SK-N-SH treated with all-trans-retinoic acid at 6 μM for 48 hours (cell line): ENCODE results near the gene PCDH9.

Source experiments
- ATAC-seq: fragments of 200-7000 bp; cut with Tn5 transposase; 3 replicates; pipeline ENCODE4 v1.9.1; 2020; ENCODE audit warnings: mild to moderate bottlenecking, moderate library complexity
- ARNTL ChIP-seq: fragments of 450-650 bp; formaldehyde crosslinking; IDR thresholded peaks from 2 replicates; pipeline ENCODE4 v1.5.0; 2020; ENCODE audit warnings: low read depth, mild to moderate bottlenecking, moderate library complexity, borderline replicate concordance
- CREB5 ChIP-seq: fragments of 250-450 bp; sonication (Bioruptor Pico); IDR thresholded peaks from 2 replicates; pipeline ENCODE4 v1.5.1; 2020; ENCODE audit warnings: low read depth, mild to moderate bottlenecking, moderate library complexity
- CSDC2 ChIP-seq: fragments of 250-450 bp; sonication (Bioruptor Pico); IDR thresholded peaks from 2 replicates; pipeline ENCODE4 v1.5.0; 2020; ENCODE audit warnings: mild to moderate bottlenecking, moderate library complexity
- CSRNP3 ChIP-seq: fragments of 250-450 bp; sonication (Bioruptor Pico); IDR thresholded peaks from 2 replicates; pipeline ENCODE4 v1.5.1; 2021; ENCODE audit warnings: mild to moderate bottlenecking, moderate library complexity
- ESRRG ChIP-seq: fragments of 250-450 bp; sonication (Bioruptor Pico); IDR thresholded peaks from 2 replicates; pipeline ENCODE4 v1.6.1; 2021; ENCODE audit warnings: mild to moderate bottlenecking
- GLIS3 ChIP-seq: fragments of 250-450 bp; sonication (Bioruptor Pico); IDR thresholded peaks from 2 replicates; pipeline ENCODE4 v1.5.0; 2020; ENCODE audit warnings: mild to moderate bottlenecking, moderate library complexity
- ISL1 ChIP-seq: fragments of 250-450 bp; sonication (Bioruptor Pico); IDR thresholded peaks from 2 replicates; pipeline ENCODE4 v2.1.2; 2022; ENCODE audit warnings: mild to moderate bottlenecking, moderate library complexity
- OSR1 ChIP-seq: fragments of 250-450 bp; sonication (Bioruptor Pico); IDR thresholded peaks from 2 replicates; pipeline ENCODE4 v1.8.0; 2022; ENCODE audit warnings: moderate library complexity, mild to moderate bottlenecking, inconsistent platforms
- RARB ChIP-seq: fragments of 250-450 bp; sonication (Bioruptor Pico); IDR thresholded peaks from 2 replicates; pipeline ENCODE4 v1.8.0; 2021; ENCODE audit warnings: mild to moderate bottlenecking, moderate library complexity
- SNAI2 ChIP-seq: fragments of 250-450 bp; sonication (Bioruptor Pico); IDR thresholded peaks from 2 replicates; pipeline ENCODE4 v1.5.0; 2020; ENCODE audit warnings: mild to moderate bottlenecking, moderate library complexity
- TCF4 ChIP-seq: fragments of 250-450 bp; sonication (Bioruptor Pico); IDR thresholded peaks from 2 replicates; pipeline ENCODE4 v1.8.0; 2021; ENCODE audit warnings: mild to moderate bottlenecking, moderate library complexity, borderline replicate concordance
- TOX ChIP-seq: fragments of 250-450 bp; sonication (Bioruptor Pico); IDR thresholded peaks from 2 replicates; pipeline ENCODE4 v1.8.0; 2021; ENCODE audit warnings: mild to moderate bottlenecking, moderate library complexity, borderline replicate concordance
- ZC3H10 ChIP-seq: fragments of 250-450 bp; sonication (Bioruptor Pico); IDR thresholded peaks from 2 replicates; pipeline ENCODE4 v1.5.1; 2021; ENCODE audit warnings: mild to moderate bottlenecking, moderate library complexity
- ZFP30 ChIP-seq: fragments of 450-650 bp; formaldehyde crosslinking; IDR thresholded peaks from 2 replicates; pipeline ENCODE4 v1.5.0; 2022; ENCODE audit warnings: mild to moderate bottlenecking, moderate library complexity
- ZNF565 ChIP-seq: fragments of 450-650 bp; formaldehyde crosslinking; conservative IDR thresholded peaks from 2 replicates; pipeline ENCODE4 v1.5.0; 2020; ENCODE audit warnings: low read depth, mild to moderate bottlenecking, moderate library complexity
- ZNF70 ChIP-seq: fragments of 450-650 bp; formaldehyde crosslinking; IDR thresholded peaks from 2 replicates; pipeline ENCODE4 v1.5.0; 2020; ENCODE audit warnings: mild to moderate bottlenecking, moderate library complexity
- ZNF8 ChIP-seq: fragments of 450-650 bp; formaldehyde crosslinking; IDR thresholded peaks from 2 replicates; pipeline ENCODE4 v1.5.0; 2020; ENCODE audit warnings: mild to moderate bottlenecking, moderate library complexity
- TF ChIP-seq, protein P1 (sequence below): fragments of 250-450 bp; sonication (Bioruptor Pico); IDR thresholded peaks from 2 replicates; pipeline ENCODE4 v1.8.0; 2021; ENCODE audit warnings: low read depth, mild to moderate bottlenecking, moderate library complexity, borderline replicate concordance
- TF ChIP-seq, protein P2 (sequence below): fragments of 250-450 bp; sonication (Bioruptor Pico); IDR thresholded peaks from 2 replicates; pipeline ENCODE4 v1.5.0; 2020; ENCODE audit warnings: mild to moderate bottlenecking, moderate library complexity

The PCDH9 gene

DNA sequence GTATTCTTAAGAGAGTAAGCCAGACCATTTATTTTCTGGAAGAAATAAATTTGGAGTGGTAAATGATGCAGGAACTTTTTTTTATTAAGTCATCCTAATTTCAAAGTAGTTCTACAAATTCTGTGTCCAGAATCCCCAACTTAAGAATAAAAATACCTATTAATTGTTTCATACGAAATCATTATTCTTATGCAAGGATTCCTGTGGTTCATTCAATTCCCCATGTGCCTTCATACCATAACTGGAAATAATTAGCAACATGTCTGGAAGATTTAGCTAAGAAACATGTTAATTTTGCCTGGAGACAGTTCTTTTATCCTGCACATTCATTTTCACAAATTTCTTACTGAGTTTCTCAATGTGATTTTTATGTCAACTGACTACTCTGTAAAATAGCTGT lies 408.6 kb downstream of the PCDH9 start:
- no peak for ATAC-seq
- TF ChIP-seq CSRNP3 (CRISPR knock-in tag), result no peak
- no peak for TF ChIP-seq ZNF8 (CRISPR knock-in tag)
- no peak for TF ChIP-seq ZFP30

DNA sequence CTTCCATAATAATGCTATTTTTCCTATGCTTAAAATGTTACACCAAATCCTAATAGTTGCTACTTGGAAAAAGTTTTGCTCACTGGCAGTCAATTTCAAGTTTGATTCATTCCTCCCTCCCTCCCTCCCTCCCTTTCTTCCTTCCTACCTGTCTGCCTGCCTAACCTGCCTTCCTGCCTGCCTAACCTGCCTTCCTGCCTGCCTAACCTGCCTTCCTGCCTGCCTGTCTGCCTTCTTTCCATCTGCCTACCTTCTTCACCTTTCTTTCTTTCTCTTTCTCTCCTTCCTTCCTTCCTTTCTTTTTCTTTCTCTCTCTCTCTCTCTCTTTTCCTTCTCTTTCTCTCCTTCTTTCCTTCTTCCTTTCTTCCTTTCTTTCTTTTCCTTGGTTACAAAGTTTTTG lies 418.7 kb downstream of the PCDH9 start:
- TF ChIP-seq SNAI2 (CRISPR knock-in tag) (no peak), ARNTL (CRISPR knock-in tag) (no peak), ISL1 (CRISPR knock-in tag) (no peak), ZFP30 (no peak)
- TF ChIP-seq, protein P1, sequence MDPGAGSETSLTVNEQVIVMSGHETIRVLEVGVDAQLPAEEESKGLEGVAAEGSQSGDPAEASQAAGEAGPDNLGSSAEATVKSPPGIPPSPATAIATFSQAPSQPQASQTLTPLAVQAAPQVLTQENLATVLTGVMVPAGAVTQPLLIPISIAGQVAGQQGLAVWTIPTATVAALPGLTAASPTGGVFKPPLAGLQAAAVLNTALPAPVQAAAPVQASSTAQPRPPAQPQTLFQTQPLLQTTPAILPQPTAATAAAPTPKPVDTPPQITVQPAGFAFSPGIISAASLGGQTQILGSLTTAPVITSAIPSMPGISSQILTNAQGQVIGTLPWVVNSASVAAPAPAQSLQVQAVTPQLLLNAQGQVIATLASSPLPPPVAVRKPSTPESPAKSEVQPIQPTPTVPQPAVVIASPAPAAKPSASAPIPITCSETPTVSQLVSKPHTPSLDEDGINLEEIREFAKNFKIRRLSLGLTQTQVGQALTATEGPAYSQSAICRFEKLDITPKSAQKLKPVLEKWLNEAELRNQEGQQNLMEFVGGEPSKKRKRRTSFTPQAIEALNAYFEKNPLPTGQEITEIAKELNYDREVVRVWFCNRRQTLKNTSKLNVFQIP, result no peak
- no peak for ATAC-seq

- no peak for ATAC-seq
These were observed 420.7 kb downstream of the PCDH9 start for GRCh38 chr13:66809485-66809884.

DNA sequence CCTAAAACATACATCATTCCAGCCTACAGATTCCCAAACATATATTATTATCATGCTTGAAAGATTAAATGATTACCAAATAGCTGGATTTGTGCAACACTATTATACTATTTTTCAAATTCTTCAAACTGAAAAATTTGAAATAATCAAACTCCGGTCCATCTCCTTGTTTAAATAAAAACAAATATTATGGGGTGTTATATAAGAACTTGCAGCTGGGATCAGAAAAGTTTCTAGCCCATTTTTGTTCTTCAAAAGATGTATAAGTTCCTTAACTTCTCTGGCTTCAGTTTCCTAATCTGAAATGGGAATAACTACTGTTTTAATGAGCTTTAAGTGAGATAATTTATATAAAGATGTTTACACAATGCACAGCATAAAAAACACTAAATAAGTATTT lies 422.9 kb downstream of the PCDH9 start:
- no peak for ATAC-seq
- no peak for TF ChIP-seq CSRNP3 (CRISPR knock-in tag)
- TF ChIP-seq ZNF565 (CRISPR knock-in tag), result no peak
- TF ChIP-seq CSDC2 (CRISPR knock-in tag), result no peak

More at GRCh38 chr13:66809485-66809884, 420.7 kb downstream of the PCDH9 start:
- TF ChIP-seq ZC3H10 (CRISPR knock-in tag) (no peak), ESRRG (CRISPR knock-in tag) (no peak), ZNF565 (CRISPR knock-in tag) (no peak), TOX (CRISPR knock-in tag) (no peak), TCF4 (no peak), ZNF8 (CRISPR knock-in tag) (no peak), ZNF70 (CRISPR knock-in tag) (no peak), CREB5 (CRISPR knock-in tag) (no peak), GLIS3 (no peak), ARNTL (CRISPR knock-in tag) (no peak)

- TF ChIP-seq OSR1 (CRISPR knock-in tag) (no peak), ARNTL (CRISPR knock-in tag) (no peak), SNAI2 (CRISPR knock-in tag) (no peak), ESRRG (CRISPR knock-in tag) (no peak), RARB (CRISPR knock-in tag) (no peak), ISL1 (CRISPR knock-in tag) (peak; percentile 72), TCF4 (no peak), ZNF565 (CRISPR knock-in tag) (no peak), CSRNP3 (CRISPR knock-in tag) (no peak), CSDC2 (CRISPR knock-in tag) (no peak), TOX (CRISPR knock-in tag) (peak; percentile 67; the same call in 1 of the 2 replicates)
- TF ChIP-seq, protein P1, result no peak
- TF ChIP-seq, protein P2, sequence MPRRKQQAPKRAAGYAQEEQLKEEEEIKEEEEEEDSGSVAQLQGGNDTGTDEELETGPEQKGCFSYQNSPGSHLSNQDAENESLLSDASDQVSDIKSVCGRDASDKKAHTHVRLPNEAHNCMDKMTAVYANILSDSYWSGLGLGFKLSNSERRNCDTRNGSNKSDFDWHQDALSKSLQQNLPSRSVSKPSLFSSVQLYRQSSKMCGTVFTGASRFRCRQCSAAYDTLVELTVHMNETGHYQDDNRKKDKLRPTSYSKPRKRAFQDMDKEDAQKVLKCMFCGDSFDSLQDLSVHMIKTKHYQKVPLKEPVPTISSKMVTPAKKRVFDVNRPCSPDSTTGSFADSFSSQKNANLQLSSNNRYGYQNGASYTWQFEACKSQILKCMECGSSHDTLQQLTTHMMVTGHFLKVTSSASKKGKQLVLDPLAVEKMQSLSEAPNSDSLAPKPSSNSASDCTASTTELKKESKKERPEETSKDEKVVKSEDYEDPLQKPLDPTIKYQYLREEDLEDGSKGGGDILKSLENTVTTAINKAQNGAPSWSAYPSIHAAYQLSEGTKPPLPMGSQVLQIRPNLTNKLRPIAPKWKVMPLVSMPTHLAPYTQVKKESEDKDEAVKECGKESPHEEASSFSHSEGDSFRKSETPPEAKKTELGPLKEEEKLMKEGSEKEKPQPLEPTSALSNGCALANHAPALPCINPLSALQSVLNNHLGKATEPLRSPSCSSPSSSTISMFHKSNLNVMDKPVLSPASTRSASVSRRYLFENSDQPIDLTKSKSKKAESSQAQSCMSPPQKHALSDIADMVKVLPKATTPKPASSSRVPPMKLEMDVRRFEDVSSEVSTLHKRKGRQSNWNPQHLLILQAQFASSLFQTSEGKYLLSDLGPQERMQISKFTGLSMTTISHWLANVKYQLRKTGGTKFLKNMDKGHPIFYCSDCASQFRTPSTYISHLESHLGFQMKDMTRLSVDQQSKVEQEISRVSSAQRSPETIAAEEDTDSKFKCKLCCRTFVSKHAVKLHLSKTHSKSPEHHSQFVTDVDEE (CRISPR knock-in tag), result no peak
- peak; percentile 59 for ATAC-seq
These were observed 424.5 kb downstream of the PCDH9 start for GRCh38 chr13:66805657-66806056.
